Anterior cingulate cortex (tissue), 58 donors: Measurements from ENCODE around the gene CASP9.

Experiments
- DNase-seq, 58 donors: peaks; one replicate each; lab custom pipeline; 2025; lab: John Stamatoyannopoulos, UW

The CASP9 gene

DNA sequence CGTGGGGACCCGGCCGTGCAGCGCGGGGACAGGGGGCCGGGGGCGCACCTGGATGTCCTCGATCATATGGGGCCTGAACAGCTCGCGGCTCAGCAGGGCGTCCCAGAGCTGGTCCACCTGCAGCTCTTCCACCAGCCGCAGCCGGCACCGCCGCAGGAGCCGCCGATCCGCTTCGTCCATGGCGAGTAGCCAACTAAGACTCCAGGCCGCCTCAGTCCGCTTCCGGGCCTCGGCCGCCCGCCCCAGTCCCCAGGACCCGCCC is at the start of gene CASP9:
Gene CASP9, minus strand, starts transcription at position 195 of the 262 bp plus-strand sequence. Its CDS starts 15 bp downstream, at position 180.
- DNase-seq: no peak

DNA sequence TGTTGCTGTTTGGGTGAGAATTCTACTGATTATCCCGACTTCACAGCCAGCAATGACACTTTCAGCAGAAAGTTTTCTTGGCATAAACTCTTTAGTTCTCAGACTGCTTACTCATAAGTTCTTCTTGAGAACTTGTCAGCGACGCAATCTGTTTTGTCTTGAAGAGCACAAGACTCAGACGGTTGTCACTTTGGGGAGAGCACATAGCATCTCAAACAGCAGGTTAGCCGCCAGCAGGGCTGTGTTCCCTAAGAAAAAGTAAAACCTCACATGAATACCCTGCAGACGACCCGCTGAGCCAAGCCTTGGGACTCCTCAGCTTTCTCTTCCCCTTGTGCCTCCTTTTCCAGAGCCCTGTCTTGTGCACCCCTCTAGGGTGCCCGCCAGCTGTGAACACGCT is 49.5 kb upstream of the CASP9 start:
- peak in 15 of 58 donors; percentile 11 to 32 (median 21) for DNase-seq

DNA sequence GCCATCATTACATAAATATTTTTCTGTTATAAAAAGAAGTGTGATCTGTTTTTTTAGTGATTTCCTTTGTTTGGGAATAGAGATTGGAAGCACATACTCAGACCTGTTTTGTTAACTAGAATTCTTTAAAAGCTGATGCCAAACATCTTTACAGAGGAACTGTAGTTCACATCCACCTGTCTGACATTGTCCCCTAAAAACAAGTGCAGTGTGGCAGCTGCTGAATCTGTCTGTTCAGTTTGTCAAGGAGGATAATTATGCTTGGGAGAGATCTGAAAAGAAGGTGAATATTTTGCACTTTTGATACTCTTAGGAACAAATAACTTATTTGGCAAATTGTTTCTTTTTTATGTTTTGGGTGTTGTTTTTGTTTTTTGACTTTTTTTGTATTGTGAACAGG is 47.3 kb upstream of the CASP9 start:
- DNase-seq: no peak

DNA sequence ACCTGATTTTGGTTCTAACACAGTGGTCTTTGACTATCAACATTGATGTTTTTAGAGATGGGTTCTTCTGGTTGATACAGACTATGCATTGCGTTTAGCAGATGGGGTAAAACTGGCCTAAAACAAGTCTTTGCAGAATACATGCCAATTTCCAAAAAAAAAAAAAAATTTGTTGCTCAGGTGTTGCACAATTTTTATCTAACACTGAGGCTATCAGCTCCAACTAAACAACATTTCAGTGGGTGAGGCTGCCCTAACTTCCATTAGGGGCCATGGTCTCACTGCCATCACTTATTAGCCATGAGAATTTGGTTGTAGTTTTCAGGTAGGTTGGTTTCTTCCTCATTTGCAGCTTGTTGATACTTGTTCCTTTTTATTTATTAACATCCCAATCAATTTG is 46.8 kb upstream of the CASP9 start:
- no peak for DNase-seq

DNA sequence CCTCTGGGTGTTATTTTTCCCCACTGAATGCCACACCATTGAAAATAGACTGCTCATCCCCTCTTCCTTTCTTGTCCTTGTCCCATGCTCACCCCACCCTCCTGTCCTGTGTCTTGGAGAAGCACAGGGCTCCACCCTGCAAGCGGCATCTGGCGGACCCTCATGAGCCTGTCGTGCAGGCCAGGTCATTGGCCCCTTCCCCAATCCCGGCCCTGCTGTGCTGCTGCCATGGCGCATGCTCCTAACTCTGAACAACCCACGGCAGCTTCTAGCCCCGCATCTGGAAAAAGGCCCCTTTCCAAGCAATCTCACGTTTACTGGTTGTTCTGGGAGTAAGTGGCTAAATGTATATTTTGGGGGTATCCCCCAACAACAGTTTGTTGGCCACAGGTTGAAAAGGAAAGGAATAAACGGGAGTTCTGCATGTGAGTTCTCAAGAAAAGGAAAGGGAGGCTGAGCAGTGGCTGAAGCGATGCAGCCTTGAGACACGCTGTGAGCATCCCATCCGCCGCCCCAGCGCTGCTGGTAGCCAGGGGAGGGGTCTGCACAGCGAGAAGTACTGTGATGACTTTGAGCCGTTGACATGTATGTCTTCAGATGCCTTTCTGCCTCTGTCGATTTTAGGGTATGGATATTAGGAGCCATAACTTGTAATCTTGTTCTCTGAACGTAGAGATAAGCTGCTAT is 44.5 kb upstream of the CASP9 start:
- no peak for DNase-seq

DNA sequence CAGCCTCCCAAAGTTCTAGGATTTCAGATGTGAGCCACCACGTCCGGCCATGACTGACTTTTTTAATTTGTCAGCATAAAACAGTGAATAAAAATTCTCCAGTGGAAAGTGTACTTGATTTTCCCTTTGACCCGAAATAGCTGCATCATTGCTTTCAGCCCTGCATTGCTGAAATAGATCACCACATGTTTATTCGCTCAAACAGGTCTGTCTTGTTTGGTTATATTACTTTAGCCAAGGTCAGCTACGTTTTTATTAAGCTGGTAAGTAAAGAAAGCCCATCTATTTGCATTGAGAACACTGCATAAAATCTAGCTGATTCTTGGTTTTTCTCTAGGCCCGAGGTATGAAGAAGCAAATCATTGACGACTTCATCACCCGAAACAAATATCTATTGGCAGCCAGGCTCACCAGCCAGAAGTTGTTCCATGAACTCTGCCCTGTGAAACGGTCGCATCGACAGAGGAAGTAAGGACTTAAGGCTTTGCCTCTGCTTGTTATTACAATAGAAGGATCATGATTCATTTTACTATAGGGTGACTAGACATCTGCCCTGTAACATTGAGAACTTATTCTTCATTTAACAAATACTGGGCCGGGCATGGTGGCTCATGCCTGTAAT is 35.3 kb upstream of the CASP9 start:
- DNase-seq: no peak

DNA sequence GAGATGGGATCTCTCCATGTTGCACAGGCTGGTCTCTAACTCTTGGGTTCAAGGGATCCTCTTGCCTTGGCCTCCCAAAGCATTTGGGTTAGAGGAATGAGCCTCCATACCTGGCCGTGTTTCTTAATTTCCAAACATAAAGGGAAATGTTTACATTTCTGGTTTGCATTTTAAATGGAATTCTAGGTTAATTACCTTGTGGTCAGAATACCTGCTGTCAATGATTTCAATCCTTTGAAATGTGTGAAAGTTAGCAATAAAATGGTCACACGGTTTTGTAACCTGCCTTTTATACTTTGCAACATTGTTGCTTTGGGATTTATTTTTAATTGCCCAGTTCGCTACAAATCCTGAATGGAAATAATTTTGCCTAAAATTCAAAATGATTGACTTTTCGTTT is 34.5 kb upstream of the CASP9 start:
- no peak for DNase-seq

DNA sequence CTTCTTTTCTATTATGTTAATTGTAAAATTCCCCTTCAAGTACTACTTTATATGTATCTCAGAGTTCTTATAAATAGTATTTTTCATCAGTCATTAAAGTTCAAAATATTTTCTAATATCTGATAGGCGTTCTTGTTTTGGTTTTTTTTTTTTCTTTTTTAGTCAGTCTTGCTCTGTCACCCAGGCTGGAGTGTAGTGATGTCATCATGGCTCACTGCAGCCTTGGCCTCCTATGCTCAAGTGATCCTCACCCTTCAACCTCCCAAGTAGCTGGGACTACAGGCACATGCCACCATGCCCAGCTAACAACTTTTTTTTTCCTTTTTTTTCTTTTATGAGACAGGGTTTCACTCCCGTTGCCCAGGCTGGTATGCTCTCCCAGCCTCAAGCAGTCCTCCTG is 33.6 kb upstream of the CASP9 start:
- DNase-seq: no peak

DNA sequence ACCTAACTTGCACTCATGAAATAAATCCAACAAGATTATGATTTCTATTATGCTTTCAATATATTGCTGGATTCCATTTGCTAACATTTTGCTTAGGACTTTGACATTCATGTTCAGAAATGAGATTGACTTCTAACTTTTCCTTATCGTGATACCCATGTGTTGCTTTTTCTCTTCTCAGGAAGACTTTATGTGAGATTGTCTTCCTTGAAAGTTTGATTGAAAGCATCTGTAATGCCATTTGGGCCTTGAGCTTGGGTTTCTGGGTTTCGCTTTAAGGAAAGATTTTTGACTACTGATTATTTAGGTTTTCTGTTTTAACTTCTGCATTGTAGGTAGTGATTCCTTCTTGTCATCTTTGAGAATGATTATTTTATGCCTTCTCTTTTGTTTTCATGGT is 33.0 kb upstream of the CASP9 start:
- no peak for DNase-seq

DNA sequence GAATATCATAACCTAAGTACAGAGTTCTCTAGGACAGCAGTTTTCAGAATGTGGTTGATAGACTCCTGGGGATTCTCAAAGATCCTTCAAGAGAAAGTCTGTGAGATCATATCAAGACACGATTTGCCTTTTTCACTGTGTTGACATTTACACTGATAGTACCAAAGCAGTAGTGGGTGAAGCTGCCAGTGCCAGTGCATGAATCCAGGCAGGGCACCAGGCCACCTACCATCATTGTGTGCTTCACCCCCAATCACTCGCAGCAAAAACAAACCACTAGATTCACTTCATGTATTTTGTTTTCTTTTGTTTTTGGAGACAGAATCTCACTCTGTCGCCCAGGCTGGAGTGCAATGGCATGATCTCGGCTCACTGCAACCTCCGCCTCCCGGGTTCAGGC is 26.6 kb upstream of the CASP9 start:
- DNase-seq: peak in 1 of 58 donors; percentile 2

DNA sequence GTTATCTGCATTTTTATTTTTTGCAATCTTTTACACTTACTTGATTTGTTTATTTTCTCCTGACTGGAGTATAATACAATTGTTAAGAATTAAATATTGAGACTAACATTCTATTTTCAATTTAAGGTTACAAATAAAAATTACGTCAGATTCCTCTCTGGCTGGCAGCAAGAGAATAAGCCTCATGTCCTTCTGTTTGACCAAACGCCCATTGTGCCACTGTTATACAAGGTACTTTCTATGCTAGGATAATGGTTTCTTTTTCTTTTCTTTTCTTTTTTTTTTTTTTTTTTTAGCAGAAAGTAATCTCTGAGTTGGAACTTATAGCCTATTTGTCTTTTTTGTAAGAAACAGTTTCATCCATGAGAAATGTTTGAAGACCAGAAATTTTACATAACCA is 22.6 kb upstream of the CASP9 start:
- no peak for DNase-seq

DNA sequence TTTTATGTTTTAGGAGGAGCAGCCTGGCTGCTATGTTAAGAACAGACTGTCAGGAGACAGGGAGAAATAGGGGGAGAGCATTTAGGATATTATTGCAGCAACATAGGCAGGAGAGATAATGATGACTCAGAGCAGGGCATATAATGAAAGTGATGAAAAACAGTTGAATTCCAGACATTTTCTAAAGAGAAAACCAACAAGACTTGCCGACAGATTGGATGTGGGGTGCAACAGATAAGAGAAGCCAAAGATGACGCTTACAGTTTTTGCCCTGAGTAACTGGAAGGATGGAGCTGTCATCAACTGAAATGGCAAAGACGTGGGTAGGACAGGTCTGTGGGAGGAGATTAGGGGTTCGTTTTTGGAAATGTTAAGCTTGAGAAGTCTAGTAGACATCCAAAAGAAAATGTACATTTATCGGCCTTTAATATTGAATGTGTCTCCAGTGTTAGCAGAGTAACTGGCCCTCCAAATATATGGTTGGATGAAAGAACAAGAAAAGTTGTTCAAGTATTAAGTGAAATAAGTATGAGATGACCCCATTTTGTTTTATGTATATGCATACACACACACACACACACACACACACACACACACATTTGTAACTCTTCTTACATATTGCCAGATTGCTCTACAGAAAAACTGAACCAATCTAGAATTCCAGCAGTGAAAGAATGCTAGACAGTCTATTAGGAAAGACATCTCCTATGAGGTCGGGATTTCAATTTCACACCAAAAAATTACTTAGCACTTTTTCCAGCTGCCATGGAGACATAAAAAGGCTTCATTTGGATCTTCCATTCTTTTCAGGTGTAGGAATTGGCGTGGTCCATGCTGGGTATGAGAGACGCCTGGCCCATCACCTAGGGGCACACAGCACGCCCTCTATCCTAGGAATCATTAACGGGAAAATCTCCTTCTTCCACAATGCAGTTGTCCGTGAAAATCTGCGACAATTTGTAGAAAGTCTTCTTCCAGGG is 19.9 kb upstream of the CASP9 start:
- DNase-seq: peak in 12 of 58 donors; percentile 3 to 55 (median 32)

DNA sequence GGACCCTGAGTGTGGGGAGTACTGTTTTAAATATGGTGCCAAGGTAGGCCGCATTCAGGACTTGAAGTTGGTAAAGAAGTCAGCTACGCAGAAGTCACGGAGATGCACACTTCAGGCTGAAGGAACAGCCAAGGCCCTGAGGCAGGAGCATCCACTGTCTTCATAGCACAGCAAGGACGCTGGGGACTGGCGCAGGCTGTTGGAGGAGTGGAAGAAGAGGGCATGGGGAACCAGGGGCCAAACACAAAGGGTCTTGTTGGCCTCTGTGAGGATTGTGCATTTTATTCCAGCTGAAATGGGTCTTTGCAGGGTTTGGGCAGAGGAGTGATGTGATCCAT is 19.2 kb upstream of the CASP9 start:
- DNase-seq: peak in 2 of 58 donors; percentile 28 to 36

DNA sequence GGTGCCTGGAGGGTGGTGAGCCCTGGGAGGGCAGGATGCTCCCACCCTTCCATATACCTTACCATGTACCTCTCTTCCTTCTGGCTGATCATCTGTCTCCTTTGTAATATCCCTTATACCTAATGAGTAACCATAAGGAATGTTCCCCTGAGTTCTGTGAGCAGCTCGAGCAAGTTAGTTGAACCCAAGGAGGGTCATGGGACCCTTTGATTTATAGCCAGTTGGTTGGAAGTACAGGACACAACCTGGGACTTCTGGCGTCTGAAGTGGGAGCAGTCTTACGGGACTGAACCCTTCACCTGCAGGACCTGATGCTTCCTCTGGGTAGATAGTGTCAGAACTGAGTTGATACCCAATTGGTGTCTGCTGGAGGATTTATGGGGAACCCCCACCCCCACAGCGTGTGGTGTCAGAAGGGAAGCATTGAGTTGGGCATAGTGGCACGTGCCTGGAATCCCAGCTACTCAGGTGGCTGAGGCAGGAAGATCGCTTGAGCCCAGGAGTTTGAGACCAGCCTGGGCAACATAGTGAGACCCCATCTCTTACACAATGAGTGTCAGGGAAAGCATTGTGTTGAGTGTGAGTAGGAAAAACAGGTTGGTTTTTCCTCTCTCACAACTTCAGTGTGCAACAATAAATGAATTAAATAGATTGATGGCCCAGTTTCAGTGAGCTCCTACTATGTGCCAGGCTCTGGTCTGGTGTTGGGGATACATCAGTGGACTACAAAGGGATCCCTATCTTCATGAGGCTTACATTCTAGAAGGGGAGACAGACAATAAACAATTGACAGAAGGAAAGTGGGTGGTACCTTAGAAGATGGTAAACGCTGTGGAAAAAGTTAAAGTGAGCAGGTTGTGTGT is 18.6 kb upstream of the CASP9 start:
- DNase-seq: no peak

DNA sequence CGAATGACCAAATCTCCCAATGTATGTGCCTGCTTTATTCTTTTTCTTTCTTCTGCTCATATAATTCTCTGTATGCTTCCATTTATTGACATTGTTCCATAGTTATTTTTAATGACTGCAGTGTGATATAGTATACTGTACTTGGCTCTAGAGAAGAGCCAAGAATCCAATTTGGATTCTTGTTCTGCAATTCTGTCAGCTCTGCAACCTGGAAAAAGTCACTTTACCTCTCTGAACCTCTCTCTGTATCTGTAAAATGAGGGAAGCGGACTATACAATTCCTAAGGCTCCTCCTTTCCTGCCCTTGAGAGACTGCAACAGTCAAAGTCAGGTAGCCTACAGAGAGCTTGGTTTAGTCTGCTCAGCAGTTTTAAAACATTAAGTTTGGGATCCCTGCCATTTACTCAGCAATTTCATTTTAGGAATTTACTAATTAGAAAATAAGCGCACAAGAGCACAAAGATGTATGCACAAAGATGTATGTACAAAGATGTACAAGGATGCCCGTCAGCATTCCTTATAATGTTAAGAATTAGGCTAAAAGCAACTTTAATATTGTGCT is 17.3 kb upstream of the CASP9 start:
- no peak for DNase-seq

DNA sequence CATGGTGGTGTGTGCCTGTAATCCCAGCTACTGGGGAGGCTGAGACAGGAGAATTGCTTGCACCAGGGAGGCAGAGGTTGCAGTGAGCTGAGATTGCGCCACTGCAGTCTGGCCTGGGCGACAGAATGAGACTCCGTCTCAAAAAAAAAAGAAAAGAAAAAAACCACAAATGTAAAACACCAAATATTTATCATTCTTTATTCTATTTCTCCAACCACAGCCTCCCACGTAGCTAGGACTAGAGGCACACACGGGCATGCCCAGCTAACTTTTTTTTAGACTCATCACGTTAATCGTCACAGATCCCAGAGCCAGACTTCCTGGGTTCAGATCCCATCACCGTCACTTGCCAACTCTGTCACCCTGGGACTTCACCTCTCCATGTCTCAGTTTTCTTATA is 16.2 kb upstream of the CASP9 start:
- DNase-seq: no peak

DNA sequence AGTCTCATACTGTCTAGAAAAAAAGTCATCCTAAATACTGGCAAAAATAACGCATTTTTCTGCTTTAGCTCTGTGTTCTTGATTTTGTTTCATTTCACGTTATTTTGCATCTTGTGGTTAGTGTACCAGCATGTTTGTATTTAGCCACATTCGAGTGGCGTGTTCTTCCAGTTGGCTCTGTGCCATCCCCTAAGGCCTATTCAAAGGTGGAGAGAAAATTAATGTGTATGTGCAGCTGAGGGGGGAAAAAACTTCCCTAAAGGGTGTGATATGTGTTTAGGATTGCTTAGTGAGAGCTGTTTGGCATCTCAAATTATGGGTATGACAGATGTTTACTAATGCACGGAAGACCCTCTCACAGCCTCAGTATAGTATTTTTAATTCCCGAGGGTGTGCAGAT is 14.8 kb upstream of the CASP9 start:
- DNase-seq: no peak

DNA sequence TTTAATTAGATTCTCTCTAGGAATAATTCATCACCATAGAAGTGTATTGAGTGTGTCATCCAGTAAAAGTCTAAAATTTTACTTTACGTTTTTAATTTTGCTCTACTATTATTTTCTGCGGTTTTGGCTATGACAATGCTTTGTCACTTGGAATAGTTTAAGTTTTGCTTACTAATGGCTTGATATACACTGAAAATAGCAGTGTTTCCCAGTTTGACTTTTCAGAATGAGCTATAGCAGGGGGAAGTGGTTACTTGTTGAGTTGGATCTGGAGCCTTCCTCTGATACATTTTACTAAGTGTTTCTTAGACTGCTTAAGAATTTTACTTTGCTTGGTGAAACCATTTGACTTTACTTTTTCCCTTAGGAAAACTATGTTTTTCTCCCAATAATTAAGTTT is 7.7 kb upstream of the CASP9 start:
- DNase-seq: no peak

DNA sequence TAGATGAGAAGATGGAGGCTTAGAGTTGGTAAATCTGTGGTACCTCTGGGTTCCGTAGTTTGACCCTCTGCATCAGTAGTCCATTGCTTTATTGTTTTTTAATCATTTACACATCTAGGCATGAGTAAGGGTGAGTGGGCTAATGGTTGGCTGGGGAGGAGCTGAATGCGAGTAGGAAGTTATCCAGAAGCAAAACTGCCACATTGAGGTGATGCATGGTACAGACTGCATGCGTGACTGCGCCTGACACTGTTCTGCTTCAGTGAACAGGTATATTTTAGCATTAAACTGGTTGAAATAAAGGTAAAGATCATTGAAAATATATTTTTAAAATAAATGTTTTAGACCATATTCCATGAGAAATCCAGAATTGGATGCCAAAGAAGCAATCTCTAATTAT is 7.0 kb upstream of the CASP9 start:
- no peak for DNase-seq
